K562 treated with DMSO at 1 percent for 12 hours (cell line): ENCODE measurements around the gene CORO2A. TPM values are rescaled to one million over a fixed set of nuclear protein-coding genes. Genes with fewer than 3 reads are reported as not detected.

Source experiments
- total RNA-seq: library from RNA; unstranded; fragments of 300-600 nt; gene quantifications from 2 replicates; pipeline ENCODE4 v1.2.3, GENCODE V29; 2022; ENCODE audit not compliant: insufficient read depth

Gene CORO2A
- total RNA-seq, result 5.6 and 13.8 TPM in 2 replicates

GRCh38 chr9:98192503-98193335 is at the start of gene CORO2A:
TSS of gene CORO2A (minus strand) at chr9:98192637. CDS start at chr9:98157660, 34,977 bp downstream.

DNA sequence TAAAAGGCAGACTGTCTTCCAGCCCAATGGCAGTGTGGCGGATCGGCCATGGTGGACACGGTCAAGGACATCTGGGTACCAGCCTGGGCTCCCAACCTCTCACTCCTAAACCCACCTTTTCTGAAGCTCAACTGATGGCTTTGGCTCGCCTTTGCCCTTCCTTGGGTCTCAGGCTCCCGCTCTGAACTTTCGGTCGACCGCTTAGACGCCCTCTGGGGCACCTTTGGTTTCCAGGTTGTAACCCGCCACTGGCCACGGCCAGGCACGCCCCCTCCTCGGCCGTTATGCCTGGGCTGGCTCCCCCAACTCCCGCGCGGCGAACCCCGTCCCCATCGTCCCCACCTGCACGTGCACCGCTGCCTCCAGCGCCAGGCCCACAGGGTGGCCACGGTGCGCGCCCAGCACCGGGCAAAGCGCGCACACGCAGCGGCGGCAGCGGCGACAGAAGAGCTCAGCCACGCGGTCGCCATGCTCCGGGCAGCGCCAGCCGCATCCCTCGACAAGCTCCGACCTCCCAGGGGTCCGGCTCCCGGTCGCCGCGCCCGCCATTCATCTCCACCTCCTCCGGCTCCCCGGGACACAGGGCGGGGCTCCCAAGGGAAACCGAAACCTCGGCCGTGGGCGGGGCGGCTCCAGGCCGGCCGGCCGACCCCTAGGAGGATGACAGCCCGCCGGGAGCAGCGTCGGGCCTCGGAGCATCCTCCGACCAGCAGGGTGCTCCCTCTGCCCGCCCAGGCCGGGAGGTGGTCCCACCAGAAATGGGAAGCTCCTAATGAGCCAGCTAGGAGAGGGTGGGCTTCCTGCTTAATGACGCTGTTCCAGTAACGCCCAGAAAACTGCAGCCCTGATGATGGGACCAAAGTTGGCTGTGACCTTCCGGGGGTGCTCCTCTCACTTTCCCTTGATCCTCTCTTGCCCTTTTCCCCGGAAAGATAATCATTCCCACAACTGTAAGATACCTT is 73.5 kb downstream of the CORO2A start, which contains the start of gene TRIM14:
TSS of gene TRIM14 (minus strand) at position 583 of the 962 bp plus-strand sequence. CDS start at position 549, 34 bp downstream.

Other genes starting within 250 kb of the CORO2A start
- gene ANP32B, start 209.3 kb downstream of the CORO2A start, total RNA-seq, result 386 and 416 TPM in 2 replicates
- 330 and 356 TPM in 2 replicates for gene NANS, start 135.9 kb downstream of the CORO2A start, total RNA-seq
- gene TRIM14, start 73.4 kb downstream of the CORO2A start, total RNA-seq, result 4.6 and 16.9 TPM in 2 replicates
- gene TBC1D2, start 63.0 kb upstream of the CORO2A start, total RNA-seq, result 7.8 and 11.4 TPM in 2 replicates